ENCODE measurements around the gene MCM5. TPM values are rescaled to one million over a fixed set of nuclear protein-coding genes. Genes with fewer than 3 reads are reported as not detected.

Gene MCM5
- total RNA-seq, 1 donor from 2014 or later: 12.8 TPM

- no peaks in the 10 kb centered on the region for H4K20me1 ChIP-seq (ENCODE audit: insufficient read depth, low read length)
- H3K4me3 ChIP-seq (ENCODE audit: insufficient read depth, low read depth, low read length): no peak overlapping the region
- no peak for FAIRE-seq
- Mint-ChIP-seq H3K4me3 (ENCODE audit: unreplicated experiment) (no peak overlapping the region), H3K27ac (ENCODE audit: unreplicated experiment) (no peak overlapping the region), H3K27me3 (ENCODE audit: low read depth, unreplicated experiment) (peaks cover 2% of the 10 kb centered on the region), H3K36me3 (ENCODE audit: low read depth, unreplicated experiment) (peaks cover 4% of the 10 kb centered on the region), H3K4me1 (ENCODE audit: low read depth, unreplicated experiment) (peaks cover 5% of the 10 kb centered on the region), H3K9me3 (ENCODE audit: unreplicated experiment) (peaks cover 7% of the 10 kb centered on the region)
- peaks cover 11% of the 10 kb centered on the region for H3K9me3 ChIP-seq (ENCODE audit: insufficient read depth, low read depth, low read length)
- no peak overlapping the region for H3K27ac ChIP-seq (ENCODE audit: low read depth, low read length)
- H3K36me3 ChIP-seq (ENCODE audit: insufficient read depth, low read length): no peaks in the 10 kb centered on the region
- H3K27me3 ChIP-seq (ENCODE audit: insufficient read depth, low read length): no peaks in the 10 kb centered on the region
- no peak for DNase-seq (ENCODE audit: low read depth)
- H3K9ac ChIP-seq (ENCODE audit: low read length): no peak overlapping the region
- H2AFZ ChIP-seq (ENCODE audit: low read depth, low read length): no peak overlapping the region
- peaks cover 7% of the 10 kb centered on the region for H3K4me1 ChIP-seq (ENCODE audit: insufficient read depth, low read length)
- no peak for TF ChIP-seq EZH2 (IDR thresholded peaks at IDR 0.05; ENCODE audit: insufficient read depth, low read length)
- TF ChIP-seq, protein P1, sequence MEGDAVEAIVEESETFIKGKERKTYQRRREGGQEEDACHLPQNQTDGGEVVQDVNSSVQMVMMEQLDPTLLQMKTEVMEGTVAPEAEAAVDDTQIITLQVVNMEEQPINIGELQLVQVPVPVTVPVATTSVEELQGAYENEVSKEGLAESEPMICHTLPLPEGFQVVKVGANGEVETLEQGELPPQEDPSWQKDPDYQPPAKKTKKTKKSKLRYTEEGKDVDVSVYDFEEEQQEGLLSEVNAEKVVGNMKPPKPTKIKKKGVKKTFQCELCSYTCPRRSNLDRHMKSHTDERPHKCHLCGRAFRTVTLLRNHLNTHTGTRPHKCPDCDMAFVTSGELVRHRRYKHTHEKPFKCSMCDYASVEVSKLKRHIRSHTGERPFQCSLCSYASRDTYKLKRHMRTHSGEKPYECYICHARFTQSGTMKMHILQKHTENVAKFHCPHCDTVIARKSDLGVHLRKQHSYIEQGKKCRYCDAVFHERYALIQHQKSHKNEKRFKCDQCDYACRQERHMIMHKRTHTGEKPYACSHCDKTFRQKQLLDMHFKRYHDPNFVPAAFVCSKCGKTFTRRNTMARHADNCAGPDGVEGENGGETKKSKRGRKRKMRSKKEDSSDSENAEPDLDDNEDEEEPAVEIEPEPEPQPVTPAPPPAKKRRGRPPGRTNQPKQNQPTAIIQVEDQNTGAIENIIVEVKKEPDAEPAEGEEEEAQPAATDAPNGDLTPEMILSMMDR (IDR thresholded peaks at IDR 0.05; ENCODE audit: insufficient read depth, low read depth, low read length): no peak
- H3K79me2 ChIP-seq (ENCODE audit: insufficient read depth, low read length): no peaks in the 10 kb centered on the region
- H3K4me2 ChIP-seq (ENCODE audit: low read length): no peak overlapping the region
Measured at GRCh38 chr22:35432228-35432905, 32.4 kb downstream of the MCM5 start.

GRCh38 chr22:35434061-35434710 lies 34.2 kb downstream of the MCM5 start:
- Histone ChIP-seq H3K79me2 (ENCODE audit: insufficient read depth, low read length) (no peaks in the 10 kb centered on the region), H3K9me3 (ENCODE audit: insufficient read depth, low read depth, low read length) (peaks cover 11% of the 10 kb centered on the region), H2AFZ (ENCODE audit: low read depth, low read length) (no peak overlapping the region), H4K20me1 (ENCODE audit: insufficient read depth, low read length) (no peaks in the 10 kb centered on the region), H3K9ac (ENCODE audit: low read length) (no peak overlapping the region), H3K36me3 (ENCODE audit: insufficient read depth, low read length) (no peaks in the 10 kb centered on the region), H3K27me3 (ENCODE audit: insufficient read depth, low read length) (no peaks in the 10 kb centered on the region), H3K27ac (ENCODE audit: low read depth, low read length) (no peak overlapping the region), H3K4me3 (ENCODE audit: insufficient read depth, low read depth, low read length) (no peak overlapping the region), H3K4me1 (ENCODE audit: insufficient read depth, low read length) (peaks cover 7% of the 10 kb centered on the region), H3K4me2 (ENCODE audit: low read length) (no peak overlapping the region)
- no peak for FAIRE-seq
- Mint-ChIP-seq H3K36me3 (ENCODE audit: low read depth, unreplicated experiment) (peaks cover 4% of the 10 kb centered on the region), H3K27ac (ENCODE audit: unreplicated experiment) (no peak overlapping the region), H3K27me3 (ENCODE audit: low read depth, unreplicated experiment) (peaks cover 2% of the 10 kb centered on the region), H3K9me3 (ENCODE audit: unreplicated experiment) (peaks cover 4% of the 10 kb centered on the region), H3K4me1 (ENCODE audit: low read depth, unreplicated experiment) (peaks cover 5% of the 10 kb centered on the region), H3K4me3 (ENCODE audit: unreplicated experiment) (no peak overlapping the region)
- TF ChIP-seq, protein P1 (IDR thresholded peaks at IDR 0.05; ENCODE audit: insufficient read depth, low read depth, low read length): no peak
- no peak for TF ChIP-seq EZH2 (IDR thresholded peaks at IDR 0.05; ENCODE audit: insufficient read depth, low read length)
- DNase-seq (ENCODE audit: low read depth): peak; percentile 16
